ENCODE data around the gene RSPH3. TPM values are rescaled to one million over a fixed set of nuclear protein-coding genes. Genes with fewer than 3 reads are reported as not detected.

Gene RSPH3
- total and polyA plus RNA-seq, 10 of the 15 experiments (the other 5 are each of a cell fraction or from before 2014, with no cell fraction given), result 0.40 to 3.5 (median 1.4) TPM

DNA sequence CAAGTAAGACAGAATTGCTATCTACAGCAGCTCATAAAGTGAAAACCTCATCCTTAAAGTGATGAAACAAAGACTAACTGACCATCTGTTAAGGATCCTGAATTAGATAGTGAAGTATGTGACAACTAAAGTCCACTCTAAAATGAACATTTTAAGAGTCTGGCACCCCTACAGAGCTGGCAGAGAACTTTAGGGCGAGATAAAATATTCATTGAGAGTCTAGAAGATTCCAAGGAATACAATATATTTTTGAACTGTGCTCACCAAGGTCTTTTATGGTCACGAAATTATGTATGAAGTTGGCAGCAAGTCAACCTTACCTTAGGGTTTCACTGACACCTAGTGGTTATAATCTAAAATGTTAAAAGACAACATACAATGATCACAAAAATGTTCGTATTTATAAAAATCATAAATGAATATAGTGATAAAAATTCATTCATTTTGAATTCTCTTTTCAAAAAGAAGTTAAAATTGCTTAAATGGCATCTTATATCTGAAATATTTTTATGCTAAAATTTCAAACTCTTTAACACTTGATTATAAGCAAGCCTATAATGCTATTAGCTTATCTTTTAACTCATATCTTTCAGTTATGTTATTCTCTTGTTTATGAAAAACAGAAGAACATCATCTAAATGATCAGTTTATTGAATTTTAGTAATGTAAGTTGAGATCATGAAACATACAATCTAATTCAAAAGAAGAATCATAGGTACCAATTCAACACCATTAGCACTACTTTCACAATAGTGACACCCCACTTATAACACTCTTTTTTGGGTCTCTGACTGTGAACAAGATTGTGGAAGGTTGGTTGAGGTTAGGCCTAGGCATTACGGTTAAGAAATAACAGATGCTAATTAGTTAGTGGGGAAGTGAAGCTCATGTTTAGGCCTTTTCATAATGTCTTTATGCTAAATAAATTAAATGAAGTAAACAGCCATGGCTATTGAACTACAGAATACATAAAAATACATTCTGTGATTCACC lies 27.5 kb downstream of the RSPH3 start (continued):
- no peak for TF ChIP-seq CREM (IDR thresholded peaks at IDR 0.05; ENCODE audit: low read depth)
- TF ChIP-seq RBBP5 (conservative IDR thresholded peaks at IDR 0.05), result no peak
- no peak for TF ChIP-seq MYB (IDR thresholded peaks at IDR 0.05; ENCODE audit: borderline replicate concordance, low read depth, low read length)
- no peak for TF ChIP-seq ATF7 (IDR thresholded peaks at IDR 0.05; ENCODE audit: low read depth)
- TF ChIP-seq, protein P1, sequence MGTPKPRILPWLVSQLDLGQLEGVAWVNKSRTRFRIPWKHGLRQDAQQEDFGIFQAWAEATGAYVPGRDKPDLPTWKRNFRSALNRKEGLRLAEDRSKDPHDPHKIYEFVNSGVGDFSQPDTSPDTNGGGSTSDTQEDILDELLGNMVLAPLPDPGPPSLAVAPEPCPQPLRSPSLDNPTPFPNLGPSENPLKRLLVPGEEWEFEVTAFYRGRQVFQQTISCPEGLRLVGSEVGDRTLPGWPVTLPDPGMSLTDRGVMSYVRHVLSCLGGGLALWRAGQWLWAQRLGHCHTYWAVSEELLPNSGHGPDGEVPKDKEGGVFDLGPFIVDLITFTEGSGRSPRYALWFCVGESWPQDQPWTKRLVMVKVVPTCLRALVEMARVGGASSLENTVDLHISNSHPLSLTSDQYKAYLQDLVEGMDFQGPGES (IDR thresholded peaks at IDR 0.05), result no peak
- no peak for TF ChIP-seq ZBTB40 (IDR thresholded peaks at IDR 0.05; ENCODE audit: borderline replicate concordance)
- TF ChIP-seq MEF2A (IDR thresholded peaks at IDR 0.05; ENCODE audit: insufficient read depth, low read depth, low read length), result 0 out of 2 replicates have a peak, but pooled peaks have one; percentile 13
- TF ChIP-seq, protein P2, sequence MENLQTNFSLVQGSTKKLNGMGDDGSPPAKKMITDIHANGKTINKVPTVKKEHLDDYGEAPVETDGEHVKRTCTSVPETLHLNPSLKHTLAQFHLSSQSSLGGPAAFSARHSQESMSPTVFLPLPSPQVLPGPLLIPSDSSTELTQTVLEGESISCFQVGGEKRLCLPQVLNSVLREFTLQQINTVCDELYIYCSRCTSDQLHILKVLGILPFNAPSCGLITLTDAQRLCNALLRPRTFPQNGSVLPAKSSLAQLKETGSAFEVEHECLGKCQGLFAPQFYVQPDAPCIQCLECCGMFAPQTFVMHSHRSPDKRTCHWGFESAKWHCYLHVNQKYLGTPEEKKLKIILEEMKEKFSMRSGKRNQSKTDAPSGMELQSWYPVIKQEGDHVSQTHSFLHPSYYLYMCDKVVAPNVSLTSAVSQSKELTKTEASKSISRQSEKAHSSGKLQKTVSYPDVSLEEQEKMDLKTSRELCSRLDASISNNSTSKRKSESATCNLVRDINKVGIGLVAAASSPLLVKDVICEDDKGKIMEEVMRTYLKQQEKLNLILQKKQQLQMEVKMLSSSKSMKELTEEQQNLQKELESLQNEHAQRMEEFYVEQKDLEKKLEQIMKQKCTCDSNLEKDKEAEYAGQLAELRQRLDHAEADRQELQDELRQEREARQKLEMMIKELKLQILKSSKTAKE (IDR thresholded peaks at IDR 0.05; ENCODE audit: low read depth, poor library complexity, severe bottlenecking), result peak; percentile 67
- TF ChIP-seq, protein P3, sequence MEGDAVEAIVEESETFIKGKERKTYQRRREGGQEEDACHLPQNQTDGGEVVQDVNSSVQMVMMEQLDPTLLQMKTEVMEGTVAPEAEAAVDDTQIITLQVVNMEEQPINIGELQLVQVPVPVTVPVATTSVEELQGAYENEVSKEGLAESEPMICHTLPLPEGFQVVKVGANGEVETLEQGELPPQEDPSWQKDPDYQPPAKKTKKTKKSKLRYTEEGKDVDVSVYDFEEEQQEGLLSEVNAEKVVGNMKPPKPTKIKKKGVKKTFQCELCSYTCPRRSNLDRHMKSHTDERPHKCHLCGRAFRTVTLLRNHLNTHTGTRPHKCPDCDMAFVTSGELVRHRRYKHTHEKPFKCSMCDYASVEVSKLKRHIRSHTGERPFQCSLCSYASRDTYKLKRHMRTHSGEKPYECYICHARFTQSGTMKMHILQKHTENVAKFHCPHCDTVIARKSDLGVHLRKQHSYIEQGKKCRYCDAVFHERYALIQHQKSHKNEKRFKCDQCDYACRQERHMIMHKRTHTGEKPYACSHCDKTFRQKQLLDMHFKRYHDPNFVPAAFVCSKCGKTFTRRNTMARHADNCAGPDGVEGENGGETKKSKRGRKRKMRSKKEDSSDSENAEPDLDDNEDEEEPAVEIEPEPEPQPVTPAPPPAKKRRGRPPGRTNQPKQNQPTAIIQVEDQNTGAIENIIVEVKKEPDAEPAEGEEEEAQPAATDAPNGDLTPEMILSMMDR (IDR thresholded peaks at IDR 0.05 in 2 of 3, conservative IDR thresholded peaks at IDR 0.05 in 1 of 3; ENCODE audit: control insufficient read depth in 2 of 3, extremely low read depth in 1 of 3, insufficient read depth in 1 of 3, low read depth in 3 of 3, low read length in 3 of 3), result peak; percentile 33 to 68 (median 36); a peak in 4 of 6 replicates
- no peak for TF ChIP-seq CBFB (IDR thresholded peaks at IDR 0.05; ENCODE audit: low read depth)

Data from GM12878 (cell line).